GM10847 (cell line): ENCODE data around the gene KYAT1.
A peak's percentile ranks its signal among the peaks of the same experiment; 100 is the strongest.

Experiments used
- POLR2A ChIP-seq: IDR thresholded peaks from 2 replicates; pipeline ENCODE4 v1.6.1; 2011; ENCODE audit not compliant: insufficient read length; ENCODE audit errors: extremely low read depth

The KYAT1 gene

DNA sequence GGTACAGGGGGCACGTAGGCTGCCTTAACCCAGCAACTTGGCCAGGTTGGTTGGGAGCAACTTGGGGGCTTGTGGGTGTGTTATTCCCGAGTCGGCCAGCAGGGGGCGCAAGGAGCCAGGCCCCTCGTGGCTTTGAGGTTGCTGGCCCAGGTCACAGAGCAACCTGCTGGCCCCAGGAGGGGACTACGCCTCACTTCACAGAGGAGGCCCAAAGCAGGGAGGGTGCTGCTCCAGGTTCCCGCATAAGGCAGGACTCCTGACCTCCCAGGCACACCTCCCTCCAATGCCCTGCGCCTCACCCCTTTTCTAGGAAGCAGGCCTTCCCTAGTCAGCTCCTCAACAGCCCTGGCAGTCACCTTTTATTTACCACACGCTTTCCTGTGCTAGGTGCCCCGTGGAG is 18.1 kb downstream of the KYAT1 start:
- no peak for TF ChIP-seq POLR2A

DNA sequence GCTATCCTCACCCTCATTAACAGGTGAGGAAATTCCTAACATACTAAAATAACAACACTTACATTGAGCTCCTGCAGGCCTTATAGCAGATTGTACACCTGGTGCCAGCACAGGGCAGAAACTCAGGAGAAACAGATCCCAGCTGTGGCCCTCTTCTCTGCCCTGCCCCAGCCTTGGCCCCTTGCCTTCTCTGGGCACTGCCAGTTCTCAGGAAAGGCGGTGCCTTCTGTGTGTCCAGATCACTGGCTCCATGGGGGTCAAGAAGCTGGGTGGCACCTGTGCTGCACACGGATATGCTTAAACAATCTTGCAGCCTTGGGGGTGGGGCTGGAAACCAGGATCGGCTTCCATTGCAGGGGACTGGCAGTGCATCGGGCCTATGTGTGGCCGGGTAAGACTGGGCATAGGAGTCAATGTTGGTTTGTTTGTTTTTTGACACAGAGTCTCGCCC is 19.3 kb downstream of the KYAT1 start:
- TF ChIP-seq POLR2A: no peak

DNA sequence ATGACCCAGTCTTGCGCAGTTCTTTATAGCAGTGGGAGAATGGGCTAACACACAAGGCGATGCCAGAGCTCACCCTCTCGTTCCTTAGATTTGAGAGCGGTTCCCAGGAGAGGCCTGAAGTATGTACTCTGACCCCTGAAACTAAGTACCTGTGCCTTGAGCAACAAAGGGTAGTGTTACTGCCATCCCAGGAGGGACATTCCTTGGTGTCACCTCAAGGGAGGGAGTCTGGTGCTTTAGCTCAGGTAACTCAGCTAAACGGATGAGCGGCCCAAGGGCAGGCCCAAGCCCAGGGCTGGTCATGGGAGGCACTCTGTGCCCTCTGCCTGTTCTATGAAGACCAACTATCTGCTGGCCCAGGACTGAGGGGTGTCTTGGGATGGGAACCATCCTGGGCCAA is 20.2 kb downstream of the KYAT1 start:
- TF ChIP-seq POLR2A: no peak

DNA sequence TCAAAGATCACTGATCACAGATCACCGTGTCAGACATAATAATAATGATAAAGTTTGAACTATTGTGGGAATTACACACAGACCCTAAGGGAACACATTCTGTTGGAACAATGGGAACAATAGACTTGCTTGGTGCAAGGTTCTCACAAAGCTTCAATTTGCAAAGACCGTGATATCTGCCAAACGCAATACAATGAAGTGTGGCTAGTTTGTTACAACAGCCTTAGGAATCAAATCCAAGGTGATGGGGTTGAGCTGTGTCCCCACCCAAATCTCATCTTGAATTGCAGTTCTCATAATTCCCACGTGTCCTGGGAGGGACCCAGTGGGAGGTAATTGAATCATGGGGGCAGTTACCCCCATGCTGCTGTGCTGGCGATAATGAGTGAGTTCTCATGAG is 20.8 kb downstream of the KYAT1 start:
- TF ChIP-seq POLR2A: no peak

DNA sequence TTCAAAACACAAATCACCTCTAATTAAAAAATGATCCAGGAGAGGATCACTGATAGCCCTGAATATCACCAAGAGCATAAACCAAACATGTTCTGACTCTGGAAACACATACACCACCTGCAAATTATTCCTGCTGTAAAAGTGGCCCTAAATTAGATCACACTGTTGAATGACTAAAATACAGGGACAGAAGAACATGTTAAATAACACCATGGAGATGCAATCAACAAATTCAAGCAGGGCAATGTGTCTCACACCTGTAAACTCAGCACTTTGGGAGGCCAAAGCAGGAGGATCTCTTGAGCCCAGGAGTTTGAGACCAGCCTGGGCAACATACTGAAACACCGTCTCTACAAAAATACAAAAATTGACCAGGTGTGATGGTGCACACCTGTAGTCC is 33.9 kb downstream of the KYAT1 start:
- no peak for TF ChIP-seq POLR2A

DNA sequence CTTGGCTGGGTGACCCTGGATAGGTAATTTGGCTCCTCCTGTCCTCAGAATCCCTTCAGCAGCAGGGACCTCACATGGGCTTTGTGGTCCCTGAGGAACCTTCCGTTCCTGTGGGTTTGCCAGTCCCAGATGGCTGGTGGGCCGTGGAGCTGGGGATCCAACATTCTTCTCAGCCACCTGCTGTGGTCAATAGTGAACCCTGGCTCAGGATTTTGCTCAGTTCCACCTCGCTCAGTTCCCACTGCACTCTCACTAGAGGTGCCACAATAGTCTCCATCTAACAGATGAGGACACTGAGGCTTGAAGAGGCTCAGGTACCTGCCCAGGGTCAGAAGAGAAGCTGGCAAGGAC is 35.1 kb downstream of the KYAT1 start:
- no peak for TF ChIP-seq POLR2A

DNA sequence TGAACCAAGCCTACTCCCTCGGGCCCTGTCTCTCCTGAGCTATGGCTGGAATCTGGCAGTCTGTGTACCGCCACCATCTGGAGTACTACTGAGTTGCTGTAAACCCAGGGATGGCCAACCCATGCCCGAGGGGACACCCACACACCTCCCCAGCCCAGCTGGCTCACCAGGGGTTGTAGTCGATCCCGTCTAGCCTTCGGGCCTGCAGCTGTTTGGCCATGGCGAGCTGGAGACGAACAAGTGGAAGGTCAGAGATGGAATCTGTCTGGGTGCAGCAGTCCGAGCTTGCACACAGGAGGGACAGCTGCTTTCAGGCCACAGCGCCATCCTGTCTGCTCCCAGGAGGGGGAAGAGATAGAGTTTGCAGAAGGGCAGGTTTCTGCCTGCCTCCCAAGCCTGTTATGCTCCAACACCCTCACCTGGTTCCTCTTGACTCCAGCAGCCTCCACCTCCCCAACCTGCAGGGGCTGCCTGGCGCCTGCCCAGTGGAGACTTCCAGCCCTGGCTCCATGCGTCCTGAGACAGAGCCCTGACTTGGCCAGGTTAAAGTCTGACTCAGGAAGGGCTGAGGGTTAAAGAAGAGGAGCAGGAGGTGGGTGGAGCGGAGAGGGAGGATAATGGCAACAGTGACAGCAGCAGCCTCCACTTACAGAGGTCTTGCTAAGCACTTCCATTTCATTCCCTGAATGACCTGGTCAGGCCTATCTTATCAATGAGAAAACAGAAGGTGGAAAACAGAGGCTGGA is 36.4 kb downstream of the KYAT1 start:
- no peak for TF ChIP-seq POLR2A

DNA sequence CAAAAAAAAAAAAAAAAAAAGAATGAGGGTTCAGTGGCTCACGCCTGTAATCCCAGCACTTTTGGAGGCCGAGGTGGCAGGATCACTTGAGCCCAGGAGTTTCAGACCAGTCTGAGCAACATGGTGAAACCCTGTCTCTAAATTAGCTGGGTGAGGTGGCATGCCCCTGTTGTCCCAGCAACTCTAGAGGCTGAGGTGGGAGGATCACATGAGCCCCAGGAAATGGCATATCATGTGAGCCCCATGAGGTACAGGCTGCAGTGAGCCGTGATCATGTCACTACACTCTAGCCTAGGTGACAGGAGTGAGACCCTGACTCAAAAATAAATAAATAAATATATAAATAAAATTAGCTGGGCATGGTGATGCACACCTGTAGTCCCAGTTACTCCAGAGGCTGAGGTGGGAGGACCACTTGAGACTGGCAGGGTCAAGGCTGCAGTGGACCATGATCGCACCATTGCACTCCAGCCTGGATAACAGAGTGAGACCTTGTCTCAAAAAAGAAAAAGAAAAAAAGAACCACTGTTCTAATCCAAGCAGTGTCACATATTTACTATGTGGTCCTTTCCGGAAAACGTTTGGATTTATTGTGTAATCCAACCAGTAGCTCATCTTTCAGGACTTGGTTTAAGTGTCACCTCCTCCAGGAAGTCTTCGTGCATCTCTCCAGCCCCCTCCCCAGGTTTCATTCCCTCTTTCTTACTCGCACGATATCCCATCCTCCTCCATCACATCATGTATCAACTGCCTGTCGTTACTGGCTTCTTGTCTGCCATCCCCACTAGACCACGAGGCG is 39.9 kb downstream of the KYAT1 start:
- no peak for TF ChIP-seq POLR2A

DNA sequence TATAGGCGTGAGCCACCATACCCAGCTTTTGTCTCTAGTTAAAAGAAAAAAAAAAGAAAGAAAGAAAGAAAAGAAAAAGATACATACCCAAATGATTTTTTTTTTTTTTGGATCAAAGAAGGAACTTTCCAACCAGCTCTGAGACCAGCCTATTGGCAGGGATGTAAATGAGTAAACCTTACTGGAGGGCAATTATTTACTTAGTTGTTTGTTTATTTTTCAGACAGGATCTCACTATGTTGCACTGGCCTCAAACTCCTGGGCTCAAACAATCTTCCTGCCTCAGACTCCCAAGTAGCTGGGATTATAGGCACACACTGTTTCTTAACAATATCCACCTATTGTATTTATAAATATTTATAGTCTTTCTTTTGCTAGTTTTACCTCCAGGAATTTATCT is 41.2 kb downstream of the KYAT1 start:
- no peak for TF ChIP-seq POLR2A

DNA sequence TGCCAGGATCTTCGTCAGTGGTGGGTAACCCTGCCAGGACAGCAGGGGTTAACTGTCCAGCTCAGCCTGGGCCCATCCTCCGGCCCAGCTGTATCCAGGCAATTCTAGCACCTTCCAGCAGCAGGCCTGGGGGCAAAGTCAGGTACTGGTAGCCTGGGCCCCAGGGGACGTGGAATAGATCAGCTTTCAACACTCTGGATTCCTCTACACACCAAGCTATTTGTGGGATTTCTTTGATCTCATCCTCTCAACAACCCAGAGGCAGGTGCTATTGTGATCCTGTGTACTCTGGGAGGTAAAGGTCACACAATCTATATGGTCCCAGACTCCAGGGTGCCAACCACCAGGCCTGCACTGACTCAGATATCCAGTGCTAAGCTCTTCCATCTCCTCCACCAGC is 43.4 kb downstream of the KYAT1 start:
- TF ChIP-seq POLR2A: no peak

DNA sequence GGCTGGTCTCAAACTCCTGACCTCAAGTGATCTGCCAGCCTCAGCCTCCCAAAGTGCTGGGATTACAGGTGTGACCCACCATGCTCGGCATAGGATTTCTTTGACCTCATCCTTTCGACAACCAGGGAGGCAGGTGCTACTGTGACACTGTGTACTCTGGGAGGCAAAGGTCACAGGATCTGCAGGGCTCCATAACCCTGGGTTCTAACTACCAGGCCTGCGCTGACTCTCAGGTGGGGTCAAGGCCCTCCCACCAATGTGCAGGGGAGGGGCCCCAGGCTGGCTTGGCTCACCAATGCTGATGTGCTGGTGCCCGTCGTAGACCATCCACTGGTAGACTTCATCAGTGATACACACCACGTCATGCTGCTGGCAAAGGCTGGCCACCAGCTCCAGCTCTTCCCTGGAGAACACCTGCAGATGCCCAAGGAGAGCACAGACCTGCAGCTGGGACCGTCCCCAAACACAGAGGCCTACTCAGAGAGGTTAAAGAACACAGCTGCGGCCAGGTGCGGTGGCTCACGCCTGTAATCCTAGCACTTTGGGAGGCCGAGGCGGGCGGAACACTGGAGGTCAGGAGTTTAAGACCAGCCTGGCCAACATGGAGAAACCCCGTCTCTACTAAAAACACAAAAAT is 45.1 kb downstream of the KYAT1 start:
- no peak for TF ChIP-seq POLR2A

DNA sequence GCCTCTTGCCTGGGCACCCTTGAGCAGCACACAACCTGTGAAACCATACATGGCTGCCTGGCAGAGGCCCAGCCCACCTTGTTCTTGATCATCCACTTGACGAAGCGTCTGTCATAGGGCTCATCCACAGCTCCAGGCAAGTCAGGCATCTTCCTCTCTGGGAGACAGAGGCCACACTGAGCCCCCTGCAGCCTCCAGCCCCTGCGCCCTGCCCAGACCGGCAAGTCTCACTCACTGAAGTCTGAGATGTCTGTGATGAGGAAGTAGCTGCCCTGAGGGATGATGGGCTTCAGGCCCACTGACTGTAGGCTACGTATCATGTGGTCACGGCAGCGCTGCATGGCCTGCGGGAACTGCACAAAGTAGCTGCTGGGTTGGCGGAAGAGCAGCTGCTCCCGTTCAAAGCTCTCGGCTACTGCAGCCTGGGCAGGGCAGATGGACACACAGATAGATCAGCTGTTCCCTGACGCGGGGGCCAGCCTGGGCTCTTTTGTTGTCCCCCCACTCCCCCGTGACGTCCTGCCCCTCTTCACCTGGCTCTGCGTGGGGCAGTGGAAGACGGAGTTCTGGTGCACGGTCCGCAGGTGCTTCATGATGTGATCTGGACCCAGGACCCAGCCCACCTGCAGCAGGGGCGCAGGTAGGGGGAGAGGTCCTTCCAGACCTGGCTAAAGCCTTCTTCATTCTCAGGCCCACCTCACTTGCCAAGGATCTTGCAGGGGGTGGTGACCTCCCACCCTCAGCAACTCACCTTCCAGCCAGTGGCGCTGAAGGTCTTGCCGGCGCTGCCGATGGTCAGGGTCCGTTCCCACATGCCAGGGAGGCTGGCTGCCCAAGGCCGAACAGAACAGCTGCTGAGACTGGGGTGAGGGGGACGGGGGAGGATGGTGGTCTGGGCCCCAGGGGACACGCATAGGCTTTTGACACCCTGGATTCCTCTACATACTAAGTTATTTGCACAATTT is 46.2 kb downstream of the KYAT1 start:
- no peak for TF ChIP-seq POLR2A

DNA sequence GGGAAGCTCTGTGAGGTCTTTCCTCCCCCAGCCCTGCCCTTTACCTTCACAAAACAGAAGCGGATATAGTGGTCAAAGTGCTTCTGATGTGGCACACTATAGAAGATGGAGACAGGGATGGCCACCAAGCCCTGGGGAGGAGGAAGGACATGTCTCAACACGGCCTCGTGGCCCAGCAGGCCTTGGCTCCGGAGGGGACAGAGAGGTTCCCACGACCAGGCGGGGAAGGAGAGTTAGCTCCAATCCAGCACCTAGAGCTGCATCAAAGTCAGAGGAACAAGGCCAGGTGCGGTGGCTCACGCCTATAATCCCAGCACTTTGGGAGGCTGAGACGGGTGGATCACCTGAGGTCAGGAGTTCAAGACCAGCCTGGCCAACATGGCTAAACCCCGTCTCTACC is 48.1 kb downstream of the KYAT1 start:
- no peak for TF ChIP-seq POLR2A

DNA sequence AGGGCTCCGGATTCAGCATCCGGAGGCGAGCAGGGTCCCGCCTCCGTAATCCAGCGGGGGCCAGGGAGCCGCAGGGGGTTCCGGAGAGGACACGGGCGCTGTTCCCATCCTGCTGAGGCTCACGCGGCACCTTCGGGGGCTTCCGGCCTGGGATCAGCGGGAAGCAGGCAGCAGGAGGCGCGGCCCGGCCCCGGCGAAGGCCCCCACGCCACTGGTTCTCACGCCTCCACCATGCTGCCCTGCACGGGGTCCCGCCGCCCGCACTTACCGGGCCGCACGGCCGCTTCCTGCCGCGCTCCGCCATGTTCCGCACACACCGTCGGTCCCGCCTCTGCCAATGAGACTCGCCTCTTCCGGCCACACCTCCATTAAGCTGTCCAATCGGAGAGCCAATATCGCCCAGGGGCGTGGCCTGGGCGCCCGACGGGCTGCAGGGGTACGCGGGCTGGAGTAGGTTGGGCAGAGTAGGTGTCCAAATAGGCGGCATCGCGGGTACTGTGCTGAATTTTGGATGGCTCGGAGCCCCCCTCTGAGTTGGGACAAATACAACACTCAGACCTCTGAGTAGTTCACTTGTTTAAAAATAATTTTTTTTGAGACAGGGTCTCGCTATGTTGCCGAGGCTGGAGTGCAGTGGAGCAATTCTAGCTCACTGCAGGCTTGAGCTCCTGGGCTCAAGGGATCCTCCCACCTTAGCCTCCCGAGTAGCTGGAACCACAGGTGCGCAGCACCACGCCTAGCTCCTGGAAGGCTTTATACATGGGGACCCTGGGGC is 52.1 kb downstream of the KYAT1 start, which contains the start of gene SPOUT1:
TSS of gene SPOUT1 (minus strand) at position 318 of the 775 bp plus-strand sequence. CDS start at position 304, 14 bp downstream.
- peak; percentile 89 for TF ChIP-seq POLR2A

DNA sequence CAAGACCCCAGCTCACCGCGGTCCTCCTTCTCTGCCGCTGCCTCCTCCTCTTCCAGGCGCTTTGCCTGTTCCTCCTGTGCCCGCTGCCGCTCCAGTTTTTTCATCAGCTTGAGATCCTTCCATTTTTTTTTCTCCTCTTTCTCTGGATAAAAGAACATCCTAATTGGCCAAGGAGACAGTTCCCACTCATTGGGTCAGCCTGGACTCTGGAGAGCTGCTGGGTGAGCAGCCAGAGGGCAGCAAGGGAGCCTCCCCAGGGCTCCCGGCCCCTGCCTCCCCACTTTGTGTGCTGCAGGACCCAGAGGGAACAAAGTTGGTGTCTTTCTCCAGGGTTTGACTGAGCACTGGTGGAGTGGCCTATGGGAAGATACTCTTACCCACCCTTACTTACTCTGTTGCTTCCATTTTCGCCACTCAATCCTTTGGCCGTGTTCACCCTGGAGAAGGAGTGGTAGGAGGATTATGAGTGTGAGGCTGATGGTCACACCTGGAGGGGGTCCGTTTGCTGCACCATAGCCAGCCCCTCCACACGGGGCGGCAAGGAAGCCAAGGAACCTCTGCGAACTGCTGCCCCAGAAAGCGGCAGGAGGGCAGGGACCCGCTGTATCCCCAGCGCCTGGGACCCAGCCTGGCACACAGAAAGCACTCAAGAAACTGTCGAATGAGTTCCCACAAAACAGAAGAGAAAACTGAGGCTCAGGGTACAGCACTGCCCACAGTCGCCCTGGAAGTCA is 52.9 kb downstream of the KYAT1 start:
- TF ChIP-seq POLR2A: no peak
